Neural cell (in vitro differentiated cells): Measurements from ENCODE around the gene GPLD1. TPM values are rescaled to one million over a fixed set of nuclear protein-coding genes. Genes with fewer than 3 reads are reported as not detected.
"Not testable (repeated sequence)": the region's sequence is repeated elsewhere in the genome, so short reads cannot be mapped to it uniquely, and the experiment has no call there.

Experiments used
- H2AFZ ChIP-seq: fragments of 200-600, 300-800 bp; sonication (generic), shearing (Covaris generic); 2 replicates; pipeline ENCODE4 v1.6.0; 2014; ENCODE audit warnings: low read depth, mild to moderate bottlenecking, antibody characterized with exemption, low read length, moderate library complexity
- H3F3A ChIP-seq: fragments of 200-600 bp; shearing (Covaris generic); 2 replicates; pipeline ENCODE4 v1.6.1; 2016; ENCODE audit warnings: mild to moderate bottlenecking, moderate library complexity, mixed read lengths, antibody characterized with exemption, low read length; ENCODE audit not compliant: insufficient read depth, poor library complexity, severe bottlenecking
- H3K27ac ChIP-seq: fragments of 200-600, 300-800 bp; sonication (generic), shearing (Covaris generic); 2 replicates; pipeline ENCODE4 v1.5.1; 2014; ENCODE audit warnings: mild to moderate bottlenecking, low read length, moderate library complexity
- H3K27me3 ChIP-seq: fragments of 300-800, 200-600 bp; sonication (generic), shearing (Covaris generic); 2 replicates; pipeline ENCODE4 v1.6.0; 2014; ENCODE audit warnings: mild to moderate bottlenecking, low read depth, low read length, moderate library complexity; ENCODE audit not compliant: insufficient read depth
- H3K36me3 ChIP-seq: fragments of 300-800, 200-600 bp; sonication (generic), shearing (Covaris generic); 2 replicates; pipeline ENCODE4 v1.5.1; 2014; ENCODE audit warnings: mild to moderate bottlenecking, antibody characterized with exemption, low read length, moderate library complexity; ENCODE audit not compliant: insufficient read depth
- H3K4me2 ChIP-seq: fragments of 300-800, 200-600 bp; sonication (generic), shearing (Covaris generic); 2 replicates; pipeline ENCODE4 v1.6.0; 2014; ENCODE audit warnings: mild to moderate bottlenecking, low read length
- H3K4me3 ChIP-seq: fragments of 300-800, 200-600 bp; sonication (generic), shearing (Covaris generic); 2 replicates; pipeline ENCODE4 v1.5.1; 2014; ENCODE audit warnings: mild to moderate bottlenecking, low read length, moderate library complexity
- H3K79me2 ChIP-seq: fragments of 200-600 bp; shearing (Covaris generic); replicated peaks from 2 replicates; pipeline ENCODE4 v1.6.0; 2014; ENCODE audit warnings: mild to moderate bottlenecking, low read length, moderate library complexity; ENCODE audit not compliant: insufficient read depth
- H3K9ac ChIP-seq: fragments of 300-800, 200-600 bp; sonication (generic), shearing (Covaris generic); 2 replicates; pipeline ENCODE4 v1.6.1; 2016; ENCODE audit warnings: mild to moderate bottlenecking, low read length, mixed read lengths
- H3K9me2 ChIP-seq: fragments of 200-600 bp; shearing (Covaris generic); 2 replicates; pipeline ENCODE4 v1.6.1; 2016; ENCODE audit warnings: mild to moderate bottlenecking, low read length, mixed read lengths; ENCODE audit not compliant: insufficient read depth
- H3K9me3 ChIP-seq: fragments of 200-600, 300-800 bp; sonication (generic), shearing (Covaris generic); 2 replicates; pipeline ENCODE4 v1.6.1; 2016; ENCODE audit warnings: mild to moderate bottlenecking, mixed run types, low read length, moderate library complexity, mixed read lengths
- H4K20me1 ChIP-seq: fragments of 200-600 bp; shearing (Covaris generic); 2 replicates; pipeline ENCODE4 v1.6.1; 2016; ENCODE audit warnings: mild to moderate bottlenecking, mixed run types; ENCODE audit not compliant: insufficient read depth
- CTCF ChIP-seq: fragments of 450-650 bp; IDR thresholded peaks from 2 replicates; pipeline ENCODE4 v1.5.1; 2014; ENCODE audit warnings: antibody characterized with exemption, mild to moderate bottlenecking, moderate library complexity; ENCODE audit not compliant: poor library complexity, severe bottlenecking
- EP300 ChIP-seq: fragments of 450-650 bp; conservative IDR thresholded peaks from 2 replicates; pipeline ENCODE4 v1.6.1; 2014; ENCODE audit warnings: antibody characterized with exemption, mild to moderate bottlenecking, moderate library complexity; ENCODE audit not compliant: poor library complexity, severe bottlenecking
- MXI1 ChIP-seq: fragments of 450-650 bp; conservative IDR thresholded peaks from 2 replicates; pipeline ENCODE4 v1.6.1; 2014; ENCODE audit warnings: antibody characterized with exemption, mild to moderate bottlenecking; ENCODE audit not compliant: poor library complexity, severe bottlenecking
- POLR2AphosphoS5 ChIP-seq: IDR thresholded peaks from 2 replicates; pipeline ENCODE4 v1.6.1; 2012
- SMC3 ChIP-seq: fragments of 450-650 bp; conservative IDR thresholded peaks from 2 replicates; pipeline ENCODE4 v1.6.1; 2014; ENCODE audit warnings: antibody characterized with exemption, mild to moderate bottlenecking, moderate library complexity; ENCODE audit not compliant: poor library complexity
- TAF1 ChIP-seq: IDR thresholded peaks from 2 replicates; pipeline ENCODE4 v1.6.1; 2012; ENCODE audit warnings: low read depth
- polyA plus RNA-seq: library from polyadenylated mRNA; depleted of rRNA; stranded (reverse); fragments of >200 nt; gene quantifications from 2 replicates; pipeline ENCODE4 v1.2.3, GENCODE V29; 2014

The GPLD1 gene
- polyA plus RNA-seq, 1 donor from 2014 or later = 11.0 TPM

GRCh38 chr6:24400045-24401039 is 89.0 kb downstream of the GPLD1 start:
- H3K27me3 ChIP-seq, H2AFZ ChIP-seq, H4K20me1 ChIP-seq, H3K9ac ChIP-seq, H3K4me3 ChIP-seq, H3K4me2 ChIP-seq, H3F3A ChIP-seq, H3K27ac ChIP-seq, H3K9me3 ChIP-seq, H3K9me2 ChIP-seq, H3K36me3 ChIP-seq: not testable (repeated sequence)
- peaks cover 20% of the 10 kb centered on the region for H3K79me2 ChIP-seq

- Histone ChIP-seq H3K79me2 (no peaks in the 10 kb centered on the region), H3K27me3 (no peaks in the 10 kb centered on the region)
Observed at GRCh38 chr6:24397631-24398030, 91.7 kb downstream of the GPLD1 start.

GRCh38 chr6:24396824-24397223 is 92.6 kb downstream of the GPLD1 start:
- H3K36me3 ChIP-seq = no peaks in the 10 kb centered on the region
- no peak overlapping the region for H3K27ac ChIP-seq
- no peaks in the 10 kb centered on the region for H3K79me2 ChIP-seq
- H3K9me3 ChIP-seq = no peaks in the 10 kb centered on the region
- no peaks in the 10 kb centered on the region for H3K9me2 ChIP-seq
- H3K27me3 ChIP-seq = no peaks in the 10 kb centered on the region
- no peak overlapping the region for H3K4me2 ChIP-seq
- no peak overlapping the region for H3K4me3 ChIP-seq
- H3K9ac ChIP-seq = no peak overlapping the region
- H4K20me1 ChIP-seq = no peaks in the 10 kb centered on the region
- no peaks in the 10 kb centered on the region for H3F3A ChIP-seq
- H2AFZ ChIP-seq = no peak overlapping the region
- TF ChIP-seq TAF1 (no peak), MXI1 (no peak), EP300 (no peak)

More at GRCh38 chr6:24397631-24398030, 91.7 kb downstream of the GPLD1 start:
- H4K20me1 ChIP-seq = no peaks in the 10 kb centered on the region
- no peak overlapping the region for H2AFZ ChIP-seq
- no peaks in the 10 kb centered on the region for H3K9me2 ChIP-seq
- H3K36me3 ChIP-seq = no peaks in the 10 kb centered on the region
- TF ChIP-seq POLR2AphosphoS5 (no peak), TAF1 (no peak), EP300 (no peak), SMC3 (no peak), CTCF (no peak)
- H3K9ac ChIP-seq = no peak overlapping the region
- no peaks in the 10 kb centered on the region for H3K9me3 ChIP-seq
- no peaks in the 10 kb centered on the region for H3F3A ChIP-seq
- H3K4me2 ChIP-seq = no peak overlapping the region
- H3K4me3 ChIP-seq = no peak overlapping the region
- no peak overlapping the region for H3K27ac ChIP-seq
